NT2/D1 (cell line): Measurements from ENCODE around the gene HSD17B13.

Experiments used
- SUZ12 ChIP-seq: IDR thresholded peaks from 2 replicates; pipeline ENCODE4 v1.6.1; 2011; ENCODE audit not compliant: insufficient read length, insufficient read depth; ENCODE audit errors: extremely low read depth
- YY1 ChIP-seq: IDR thresholded peaks from 2 replicates; pipeline ENCODE4 v1.6.1; 2011; ENCODE audit not compliant: insufficient read length, insufficient read depth
- ZNF274 ChIP-seq: IDR thresholded peaks from 2 replicates; pipeline ENCODE4 v1.6.1; 2011; ENCODE audit warnings: mild to moderate bottlenecking, low read depth, low read length

- TF ChIP-seq SUZ12 = no peak
- no peak for TF ChIP-seq ZNF274
- no peak for TF ChIP-seq YY1
Observed at GRCh38 chr4:87339440-87339839, 16.8 kb upstream of the HSD17B13 start.
